Lung (tissue), 12 donors: ENCODE results near the gene SF3B2. TPM values are rescaled to one million over a fixed set of nuclear protein-coding genes. Genes with fewer than 3 reads are reported as not detected.

Experiments
- ATAC-seq: fragments of 200-7000 bp; cut with Tn5 transposase; one replicate; pipeline ENCODE4 v1.9.1; 2020; ENCODE audit warnings: moderate number of reproducible peaks; ENCODE audit not compliant: insufficient read depth, low FRiP score
- DNase-seq, 3 donors: peaks; one replicate each; pipeline ENCODE4 v3.0.0-alpha.2; 2013 to 2017
- H3K27ac ChIP-seq, 2 donors: one replicate each; pipeline ENCODE4 v1.5.1; 2013; ENCODE audit warnings: mild to moderate bottlenecking in 2 of 2, moderate library complexity in 2 of 2, control low read depth in 1 of 2, inconsistent platforms in 1 of 2, low read depth in 1 of 2, low read length in 1 of 2
- H3K27me3 ChIP-seq, 3 donors: one replicate each; pipeline ENCODE4 v1.5.1; 2013; ENCODE audit warnings: low read length in 2 of 3; ENCODE audit not compliant: control insufficient read depth in 3 of 3, insufficient read depth in 3 of 3
- H3K36me3 ChIP-seq, 4 donors: one replicate each; pipeline ENCODE4 v1.5.1; 2013; ENCODE audit warnings: low read length in 4 of 4, mild to moderate bottlenecking in 1 of 4, moderate library complexity in 1 of 4; ENCODE audit not compliant: control insufficient read depth in 4 of 4, insufficient read depth in 4 of 4
- H3K4me1 ChIP-seq, 5 donors: one replicate each; pipeline ENCODE4 v1.5.1; 2013; ENCODE audit warnings: low read length in 5 of 5, mild to moderate bottlenecking in 2 of 5, moderate library complexity in 1 of 5; ENCODE audit not compliant: control insufficient read depth in 5 of 5, insufficient read depth in 5 of 5
- H3K4me3 ChIP-seq: one replicate; pipeline ENCODE4 v1.5.1; 2013; ENCODE audit warnings: mild to moderate bottlenecking, control low read depth, moderate library complexity
- H3K9ac ChIP-seq, 2 donors: one replicate each; pipeline ENCODE4 v1.5.1; 2013; ENCODE audit warnings: low read length in 2 of 2, control low read depth in 1 of 2; ENCODE audit not compliant: insufficient read depth in 1 of 2
- H3K9me3 ChIP-seq, 4 donors: one replicate each; pipeline ENCODE4 v1.5.1; 2013; ENCODE audit warnings: low read length in 3 of 4, mild to moderate bottlenecking in 1 of 4, moderate library complexity in 1 of 4; ENCODE audit not compliant: control insufficient read depth in 4 of 4, insufficient read depth in 3 of 4
- CTCF ChIP-seq: IDR thresholded peaks from 2 replicates; pipeline ENCODE4 v1.5.1; 2012; ENCODE audit warnings: mild to moderate bottlenecking; ENCODE audit errors: control extremely low read depth, extremely low read depth
- WGBS, 2 donors: extraction: QIAGEN DNeasy Blood & Tissue Kit; methylation state at CpG; one replicate each; pipeline ENCODE4 v1.1.7; 2013; 5-methylcytosine and 5-hydroxymethylcytosine counted together
- polyA plus RNA-seq, 2 donors: library from polyadenylated mRNA; stranded (reverse); fragments of 200-250 nt; gene quantifications; one replicate each; pipeline ENCODE4 v1.2.1, GENCODE V29; 2013
- total RNA-seq, 2 donors: library from RNA; depleted of rRNA in 1 of 2; stranded (reverse); fragments of >200 nt in 1 of 2; gene quantifications; one replicate each; pipeline ENCODE4 v1.2.1, GENCODE V29; 2014 to 2021
- donor health status: control.
- donor health status: control.
- donor health status: Bipolar disorder and iron deficiency.
- donor health status: healthy.
- donor health status: DM: yes; HTN: yes; CAD: no.

SF3B2 gene
- total and polyA plus RNA-seq, 4 donors: 78.0 to 187 (median 134) TPM

DNA sequence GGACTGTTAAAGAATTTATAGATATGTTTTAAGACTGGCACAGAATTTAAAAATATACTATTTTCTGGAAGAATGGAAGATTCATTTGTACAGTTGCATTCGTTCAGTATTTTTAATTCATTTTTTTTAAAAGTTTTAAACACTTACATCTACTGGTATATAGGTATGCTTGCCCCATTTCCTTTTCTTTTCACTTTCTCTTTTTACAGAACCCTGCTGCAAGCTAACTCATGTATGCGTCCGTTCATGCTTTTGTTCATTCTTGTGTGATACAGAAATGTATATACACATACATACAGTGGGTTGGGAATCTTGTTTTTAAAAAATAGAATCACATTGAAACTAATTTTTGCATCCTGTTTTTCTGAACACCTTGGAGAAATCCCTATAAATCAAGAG lies 48.9 kb downstream of the SF3B2 start:
- peaks cover 0 to 4% (median 0%) of the 10 kb centered on the region in 5 donors for H3K4me1 ChIP-seq
- H3K9me3 ChIP-seq: peaks cover 0 to 2% (median 0%) of the 10 kb centered on the region in 4 donors
- no peaks in the 10 kb centered on the region for H3K36me3 ChIP-seq
- no peak overlapping the region for H3K9ac ChIP-seq
- no peaks in the 10 kb centered on the region for H3K27me3 ChIP-seq
- no peak for TF ChIP-seq CTCF
- ATAC-seq (no peak), DNase-seq (no peak)
- no peak overlapping the region for H3K27ac ChIP-seq
- WGBS, 2 donors: 35 to 59% methylated on average over 3 of the region's 3 CpGs
- no peak overlapping the region for H3K4me3 ChIP-seq

- TF ChIP-seq CTCF: no peak
- no peak for ATAC-seq
- WGBS, 2 donors: 81 to 87% methylated on average over 4 of the region's 4 CpGs
- no peak overlapping the region for H3K9ac ChIP-seq
- no peaks in the 10 kb centered on the region for H3K27me3 ChIP-seq
- no peaks in the 10 kb centered on the region for H3K9me3 ChIP-seq
- H3K4me1 ChIP-seq: peaks cover 0 to 6% (median 3%) of the 10 kb centered on the region in 5 donors
- H3K4me3 ChIP-seq: no peak overlapping the region
- DNase-seq: no peak
- H3K36me3 ChIP-seq: no peaks in the 10 kb centered on the region
- H3K27ac ChIP-seq: no peak overlapping the region
These were observed 52.0 kb downstream of the SF3B2 start for GRCh38 chr11:66104057-66104638.

GRCh38 chr11:66106786-66107599 lies 54.8 kb downstream of the SF3B2 start:
- Histone ChIP-seq H3K27ac (no peak overlapping the region), H3K4me1 (peaks cover 0 to 9% (median 2%) of the 10 kb centered on the region in 5 donors), H3K9ac (no peak overlapping the region), H3K9me3 (no peaks in the 10 kb centered on the region), H3K36me3 (no peaks in the 10 kb centered on the region), H3K27me3 (no peaks in the 10 kb centered on the region), H3K4me3 (no peak overlapping the region)
- no peak for ATAC-seq
- WGBS, 2 donors: 66 to 78% methylated on average over 4 of the region's 4 CpGs
- DNase-seq: no peak
- TF ChIP-seq CTCF: no peak
